T-helper 1 cell treated with Interleukin-12 subunit alpha and Interleukin-12 subunit beta and Interleukin-4 antibody, amounts not matched to agents 30 μg/mL and 1 μg/mL, for 36 hours (primary cell): ENCODE data around the gene ZNF443.
"Not testable (repeated sequence)": the region's sequence is repeated elsewhere in the genome, so short reads cannot be mapped to it uniquely, and the experiment has no call there.

Experiments used
- H3K27ac Mint-ChIP-seq: one replicate; pipeline ENCODE4 v1.8.0; 2021; ENCODE audit warnings: mild to moderate bottlenecking, mixed read lengths
- H3K27me3 Mint-ChIP-seq: one replicate; pipeline ENCODE4 v1.8.0; 2021; ENCODE audit warnings: low read depth, mixed read lengths
- H3K36me3 Mint-ChIP-seq: one replicate; pipeline ENCODE4 v1.8.0; 2021; ENCODE audit warnings: low read depth, mixed read lengths
- H3K4me1 Mint-ChIP-seq: one replicate; pipeline ENCODE4 v1.8.0; 2021; ENCODE audit warnings: low read depth, mixed read lengths
- H3K4me3 Mint-ChIP-seq: one replicate; pipeline ENCODE4 v1.8.0; 2021; ENCODE audit warnings: mild to moderate bottlenecking, moderate library complexity, mixed read lengths
- H3K9me3 Mint-ChIP-seq: one replicate; pipeline ENCODE4 v1.8.0; 2021; ENCODE audit warnings: mixed read lengths

The ZNF443 gene

DNA sequence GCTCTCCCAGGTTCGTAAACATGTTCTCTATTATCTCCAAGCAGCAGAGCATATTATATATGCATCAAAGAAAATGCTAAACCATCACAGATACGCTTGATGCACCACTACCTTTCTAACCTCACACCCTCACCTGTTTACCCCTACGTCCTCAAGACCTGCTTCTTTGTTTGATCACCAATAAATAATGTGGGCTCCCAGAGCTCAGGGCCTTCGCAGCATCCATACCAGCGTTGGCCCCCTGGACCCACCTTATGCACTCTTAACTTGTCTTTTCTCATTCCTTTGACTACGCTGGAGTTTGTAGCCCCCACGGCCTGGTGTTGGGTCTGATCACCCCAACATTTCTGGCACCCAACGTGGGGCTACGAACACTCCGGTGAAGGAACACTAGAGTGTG lies 10.0 kb upstream of the ZNF443 start:
- peaks cover 55% of the 10 kb centered on the region for H3K9me3 Mint-ChIP-seq
- H3K4me1 Mint-ChIP-seq = no peaks in the 10 kb centered on the region
- H3K4me3 Mint-ChIP-seq = no peak overlapping the region
- peaks cover 10% of the 10 kb centered on the region for H3K36me3 Mint-ChIP-seq
- no peak overlapping the region for H3K27ac Mint-ChIP-seq
- H3K27me3 Mint-ChIP-seq = no peaks in the 10 kb centered on the region

DNA sequence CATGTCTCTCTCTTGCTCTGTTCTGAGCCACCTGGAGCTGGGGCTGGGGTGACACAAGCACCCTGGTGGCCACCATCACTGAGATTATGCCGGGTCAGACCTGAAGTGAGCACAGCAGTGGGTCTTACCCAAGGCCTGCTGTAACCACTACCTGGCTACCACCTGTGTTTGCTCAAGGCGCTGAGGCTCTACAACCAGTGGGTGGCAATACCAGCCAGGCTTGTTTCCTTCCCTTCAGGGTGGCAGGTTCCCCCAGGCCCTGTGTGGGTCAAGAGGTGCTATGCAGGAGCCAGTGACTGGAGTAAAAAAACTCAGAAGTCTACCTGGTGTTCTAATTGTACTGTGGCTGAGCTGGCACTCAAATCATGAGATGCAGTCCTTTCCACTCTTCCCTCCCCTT lies 8.0 kb upstream of the ZNF443 start:
- Mint-ChIP-seq H3K4me3 (no peak overlapping the region), H3K27ac (no peak overlapping the region), H3K27me3 (no peaks in the 10 kb centered on the region), H3K9me3 (peaks cover 54% of the 10 kb centered on the region), H3K36me3 (peaks cover 10% of the 10 kb centered on the region), H3K4me1 (no peaks in the 10 kb centered on the region)

DNA sequence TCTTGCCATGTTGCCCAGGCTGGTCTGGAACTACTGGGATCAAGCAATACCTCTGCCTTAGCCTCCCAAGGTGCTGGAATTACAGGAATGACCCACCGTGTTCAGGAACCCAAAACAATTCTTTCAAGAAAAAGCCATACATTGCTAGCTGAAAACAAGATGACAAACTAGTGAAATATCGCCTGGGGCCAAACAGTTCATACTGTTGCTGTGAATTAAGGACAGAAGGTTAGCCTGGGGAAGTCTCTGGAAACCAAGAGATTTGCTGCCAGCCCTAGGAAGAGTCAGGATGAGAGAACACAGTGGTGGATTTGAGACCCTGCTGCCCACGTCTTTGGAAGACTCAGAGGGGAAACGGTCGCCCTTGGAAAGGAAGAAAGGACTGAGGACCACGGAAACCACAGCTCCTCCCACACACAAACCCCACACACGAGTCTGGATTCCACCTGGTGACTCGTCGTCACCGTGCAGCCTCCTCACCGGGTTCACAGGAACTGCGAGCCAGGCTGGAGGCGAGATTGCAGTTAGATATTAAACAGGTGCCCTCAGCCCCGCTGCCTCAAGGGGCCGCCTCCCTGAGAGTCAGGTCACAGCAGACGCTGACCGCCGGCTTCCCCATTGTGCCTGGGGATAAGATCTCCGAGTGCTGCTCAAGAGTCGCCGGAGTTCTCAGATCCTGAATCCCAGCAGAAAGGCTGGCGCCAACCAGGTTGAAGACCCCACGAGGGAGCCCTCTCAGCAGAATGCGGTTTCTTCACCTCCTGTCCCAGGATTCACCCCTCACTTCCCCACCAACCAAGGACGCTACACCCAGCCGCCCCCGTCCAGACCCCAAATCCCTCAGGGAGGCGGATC lies 908 bp downstream of the ZNF443 start:
- Mint-ChIP-seq H3K27ac (peak overlapping the region; percentile 78), H3K4me3 (peak overlapping the region; percentile 85), H3K36me3 (peaks cover 20% of the 10 kb centered on the region), H3K9me3 (peaks cover 56% of the 10 kb centered on the region)
- not testable (repeated sequence) for H3K4me1 Mint-ChIP-seq, H3K27me3 Mint-ChIP-seq

- peaks cover 66% of the 10 kb centered on the region for H3K9me3 Mint-ChIP-seq
- not testable (repeated sequence) for H3K27ac Mint-ChIP-seq, H3K4me1 Mint-ChIP-seq, H3K27me3 Mint-ChIP-seq, H3K4me3 Mint-ChIP-seq
- H3K36me3 Mint-ChIP-seq = peaks cover 47% of the 10 kb centered on the region
These were observed 10.0 kb downstream of the ZNF443 start for GRCh38 chr19:12430726-12431299.

- Mint-ChIP-seq H3K36me3 (peaks cover 33% of the 10 kb centered on the region), H3K27me3 (no peaks in the 10 kb centered on the region), H3K4me1 (no peaks in the 10 kb centered on the region), H3K27ac (peak overlapping the region; percentile 20), H3K4me3 (no peak overlapping the region), H3K9me3 (peaks cover 65% of the 10 kb centered on the region)
These were observed 14.9 kb downstream of the ZNF443 start for GRCh38 chr19:12425888-12426274.

- Mint-ChIP-seq H3K4me1 (no peaks in the 10 kb centered on the region), H3K9me3 (peaks cover 64% of the 10 kb centered on the region), H3K36me3 (peaks cover 30% of the 10 kb centered on the region), H3K4me3 (no peak overlapping the region), H3K27me3 (no peaks in the 10 kb centered on the region), H3K27ac (no peak overlapping the region)
These were observed 15.5 kb downstream of the ZNF443 start for GRCh38 chr19:12425236-12425887.

DNA sequence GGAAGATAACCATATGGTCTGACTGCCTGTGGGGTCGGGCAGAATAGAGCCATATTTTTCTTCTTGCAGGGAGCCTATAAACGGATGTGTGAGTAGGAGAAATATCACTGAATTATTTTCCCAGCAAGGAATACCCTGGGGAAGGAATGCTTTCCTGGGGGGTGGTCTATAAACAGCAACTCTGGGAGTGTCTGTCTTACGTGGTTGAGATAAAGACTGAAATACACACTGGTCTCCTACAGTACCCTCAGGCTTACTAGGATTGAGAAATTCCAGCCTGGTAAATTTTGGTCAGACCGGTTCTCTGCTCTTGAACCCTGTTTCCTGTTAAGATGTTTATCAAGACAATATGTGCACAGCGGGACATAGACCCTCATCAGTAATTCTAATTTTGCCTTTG lies 23.5 kb downstream of the ZNF443 start:
- H3K27ac Mint-ChIP-seq, H3K4me1 Mint-ChIP-seq, H3K4me3 Mint-ChIP-seq, H3K27me3 Mint-ChIP-seq: not testable (repeated sequence)
- Mint-ChIP-seq H3K9me3 (peaks cover 70% of the 10 kb centered on the region), H3K36me3 (peaks cover 14% of the 10 kb centered on the region)

- Mint-ChIP-seq H3K36me3 (peaks cover 3% of the 10 kb centered on the region), H3K4me3 (no peak overlapping the region), H3K4me1 (no peaks in the 10 kb centered on the region)
These were observed 28.9 kb downstream of the ZNF443 start for GRCh38 chr19:12411893-12412292.

DNA sequence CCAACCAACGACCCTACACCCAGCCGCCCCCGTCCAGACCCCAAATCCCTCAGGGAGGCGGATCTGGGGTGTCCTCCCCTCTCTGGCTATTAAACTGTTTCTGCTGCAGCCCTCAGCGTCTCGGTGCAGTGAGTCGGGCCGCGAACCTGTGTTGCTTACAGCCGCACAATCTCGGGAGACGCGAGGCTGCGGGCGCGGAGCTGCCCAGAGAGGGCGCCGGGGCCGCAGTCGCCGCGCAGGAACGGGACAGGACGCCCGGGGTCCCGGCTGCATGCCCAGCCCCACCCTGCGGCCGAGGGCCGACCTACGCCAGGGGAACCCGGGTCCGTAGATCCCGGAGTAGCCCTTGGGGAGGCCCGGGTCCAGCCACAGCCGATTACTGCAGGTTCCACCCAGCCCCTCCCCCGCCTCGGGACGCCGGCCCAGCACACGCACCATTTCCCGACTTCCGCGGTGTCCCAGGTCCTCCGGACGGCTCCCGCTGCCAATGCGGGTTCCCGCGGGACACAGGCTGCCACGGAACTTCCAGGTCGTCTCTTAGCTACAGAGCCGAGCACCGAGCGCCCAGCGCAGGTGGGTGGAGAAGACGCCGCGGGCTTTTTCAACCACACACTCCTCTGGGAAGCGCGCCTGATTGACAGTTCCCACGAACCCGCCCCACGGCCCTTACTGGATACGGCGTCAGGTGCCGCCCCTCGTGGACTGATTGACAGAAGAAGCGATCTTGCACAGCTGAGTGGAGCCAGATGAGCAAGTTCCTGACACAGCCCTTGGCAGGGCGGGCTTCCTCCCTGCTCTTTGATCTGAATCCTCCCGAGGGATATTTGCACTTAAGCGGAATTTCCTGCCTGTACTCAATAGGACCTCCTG lies 40.0 kb downstream of the ZNF443 start, which contains the start of gene ZNF799:
Gene ZNF799, minus strand, starts transcription at position 639 of the 870 bp plus-strand sequence. Its CDS starts 201 bp downstream, at position 438.
- Mint-ChIP-seq H3K4me1 (peaks cover 7% of the 10 kb centered on the region), H3K36me3 (peaks cover 5% of the 10 kb centered on the region), H3K27me3 (no peaks in the 10 kb centered on the region), H3K27ac (peak within 1 kb of the TSS; percentile 80), H3K9me3 (peaks cover 47% of the 10 kb centered on the region), H3K4me3 (peak within 1 kb of the TSS; percentile 90)

More at GRCh38 chr19:12411893-12412292, 28.9 kb downstream of the ZNF443 start:
- H3K9me3 Mint-ChIP-seq = peaks cover 67% of the 10 kb centered on the region
- H3K27ac Mint-ChIP-seq = no peak overlapping the region
- no peaks in the 10 kb centered on the region for H3K27me3 Mint-ChIP-seq

- not testable (repeated sequence) for H3K27me3 Mint-ChIP-seq, H3K4me1 Mint-ChIP-seq
- peak overlapping the region; percentile 36 for H3K27ac Mint-ChIP-seq
- peak overlapping the region; percentile 90 for H3K4me3 Mint-ChIP-seq
- peaks cover 11% of the 10 kb centered on the region for H3K36me3 Mint-ChIP-seq
- peaks cover 45% of the 10 kb centered on the region for H3K9me3 Mint-ChIP-seq
These were observed 40.8 kb downstream of the ZNF443 start for GRCh38 chr19:12399901-12400632.

DNA sequence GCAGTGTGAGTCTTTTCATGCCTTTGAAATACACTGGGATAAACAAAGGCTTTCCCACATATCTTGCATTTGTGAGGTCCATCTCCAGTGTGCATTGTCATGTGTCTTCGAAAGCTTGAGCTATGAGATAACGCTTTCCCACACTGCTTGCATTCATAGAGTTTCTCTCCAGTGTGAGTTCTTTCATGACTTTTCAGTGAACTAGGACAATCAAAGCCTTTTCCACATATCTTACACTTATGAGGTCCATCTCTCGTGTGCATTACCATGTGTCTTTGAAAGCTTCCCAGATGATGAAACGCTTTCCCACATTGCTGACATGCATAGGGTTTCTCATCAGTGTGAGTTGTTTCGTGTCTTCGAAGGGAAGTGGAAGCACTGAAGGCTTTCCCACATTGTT lies 49.7 kb downstream of the ZNF443 start:
- not testable (repeated sequence) for H3K27ac Mint-ChIP-seq, H3K4me3 Mint-ChIP-seq, H3K27me3 Mint-ChIP-seq, H3K4me1 Mint-ChIP-seq
- Mint-ChIP-seq H3K9me3 (peaks cover 70% of the 10 kb centered on the region), H3K36me3 (peaks cover 48% of the 10 kb centered on the region)

- Mint-ChIP-seq H3K9me3 (peaks cover 57% of the 10 kb centered on the region), H3K36me3 (peaks cover 25% of the 10 kb centered on the region)
- H3K4me3 Mint-ChIP-seq, H3K27me3 Mint-ChIP-seq, H3K27ac Mint-ChIP-seq, H3K4me1 Mint-ChIP-seq: not testable (repeated sequence)
These were observed 54.5 kb downstream of the ZNF443 start for GRCh38 chr19:12386365-12386764.

DNA sequence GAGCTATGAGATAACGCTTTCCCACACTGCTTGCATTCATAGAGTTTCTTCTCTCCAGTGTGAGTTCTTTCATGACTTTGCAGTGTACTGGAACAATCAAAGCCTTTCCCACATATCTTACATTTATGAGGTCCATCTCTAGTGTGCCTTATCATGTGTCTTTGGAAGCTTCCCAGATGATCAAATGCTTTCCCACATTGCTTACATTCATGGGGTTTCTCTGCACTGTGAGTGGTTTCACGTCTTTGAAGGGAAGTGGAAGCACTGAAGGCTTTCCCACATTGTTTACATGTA lies 60.4 kb downstream of the ZNF443 start:
- H3K36me3 Mint-ChIP-seq = peaks cover 11% of the 10 kb centered on the region
- H3K9me3 Mint-ChIP-seq = peaks cover 63% of the 10 kb centered on the region
- no peak overlapping the region for H3K27ac Mint-ChIP-seq
- no peaks in the 10 kb centered on the region for H3K4me1 Mint-ChIP-seq
- no peaks in the 10 kb centered on the region for H3K27me3 Mint-ChIP-seq
- no peak overlapping the region for H3K4me3 Mint-ChIP-seq
